ENCODE results near the gene YEATS4.

YEATS4 gene

DNA sequence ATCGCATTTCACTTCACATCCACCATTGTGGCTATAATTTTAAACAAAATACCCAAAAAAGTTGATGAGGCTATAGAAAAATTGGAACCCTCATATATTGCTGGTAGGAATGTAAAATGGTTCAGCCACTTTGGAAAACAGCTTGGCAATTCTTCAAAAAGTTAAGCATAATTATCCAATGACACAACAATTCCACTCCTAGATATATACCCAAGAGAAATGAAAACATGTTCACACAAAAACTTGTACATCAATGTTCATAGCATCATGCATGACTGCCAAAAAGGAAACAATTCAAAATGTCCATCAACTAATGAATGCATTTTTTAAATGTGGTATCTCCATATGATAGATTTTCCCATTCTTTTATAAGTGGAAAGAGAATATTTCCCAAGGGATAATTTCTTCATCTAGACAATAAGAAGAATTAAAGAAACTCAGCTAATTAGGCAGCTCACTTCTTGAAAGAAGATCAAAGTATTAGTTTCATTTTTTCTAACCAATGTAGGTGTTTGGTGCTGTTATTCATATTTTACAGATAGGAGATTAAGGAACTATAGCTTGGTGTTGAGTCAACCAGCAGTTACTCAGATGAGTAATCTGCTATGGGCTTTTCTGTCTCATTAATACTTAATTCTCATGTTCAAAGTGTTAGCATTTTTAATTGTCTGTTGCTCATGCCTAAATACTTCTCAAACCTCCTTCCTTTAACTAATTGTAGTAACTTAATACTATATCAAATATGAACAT, 32.8 kb downstream of the YEATS4 start:
- no peak for DNase-seq (ENCODE audit: low read depth)

DNA sequence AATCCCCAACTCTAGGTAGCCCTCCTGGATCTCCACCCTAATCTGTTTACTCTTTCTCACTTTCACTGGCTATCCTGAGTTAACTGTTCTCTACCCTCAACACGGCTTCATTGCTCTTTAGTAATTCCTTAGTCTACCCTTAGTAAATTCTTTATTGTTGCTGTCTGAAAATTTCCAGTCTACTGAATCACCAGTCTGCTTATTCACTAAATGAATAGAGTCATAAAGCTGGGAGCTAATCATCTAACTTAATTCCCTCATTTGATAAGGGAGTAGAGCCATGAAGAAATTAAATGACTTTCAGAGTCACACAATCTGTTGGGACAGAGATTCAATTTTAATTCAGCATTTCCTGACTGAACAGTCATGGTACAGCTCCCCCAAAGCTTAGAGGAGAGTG, 36.5 kb downstream of the YEATS4 start:
- DNase-seq (ENCODE audit: low read depth): no peak

DNA sequence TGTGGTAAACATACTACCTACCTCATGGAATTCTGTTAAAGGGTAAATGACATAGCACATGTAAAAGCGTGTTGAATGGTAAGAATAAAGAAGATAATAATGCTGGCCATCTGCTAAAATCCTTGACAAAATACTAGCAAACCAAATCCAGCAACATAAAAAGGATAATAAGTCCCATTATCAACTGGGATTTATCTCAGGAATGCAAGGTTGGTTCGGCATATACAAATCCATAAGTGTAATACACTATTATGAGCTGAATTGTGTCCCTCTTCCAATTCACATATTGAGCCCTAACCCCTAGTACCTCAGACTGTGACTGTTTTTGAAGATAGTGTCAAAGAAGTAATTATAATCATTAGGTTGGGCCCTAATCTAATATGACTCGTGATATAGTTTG, 37.4 kb downstream of the YEATS4 start:
- no peak for DNase-seq (ENCODE audit: low read depth)

DNA sequence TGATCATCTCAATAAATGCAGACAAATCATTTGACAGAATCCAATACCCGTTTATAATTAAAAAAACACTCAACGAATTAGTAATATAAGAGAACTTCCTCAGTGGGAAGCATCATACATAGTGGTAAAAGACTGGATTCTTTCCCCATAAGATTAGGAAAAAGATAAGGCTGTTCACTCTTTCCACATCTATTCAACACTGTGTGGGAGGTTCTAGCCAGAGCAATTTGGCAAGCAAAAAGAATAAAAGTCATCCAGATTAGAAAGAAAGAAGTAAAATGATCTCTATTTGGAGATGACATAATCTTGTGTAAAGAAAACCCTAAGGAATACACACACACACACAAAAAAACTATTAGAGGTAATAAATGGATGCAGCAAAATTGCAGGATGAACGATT, 38.4 kb downstream of the YEATS4 start:
- DNase-seq (ENCODE audit: low read depth): no peak

DNA sequence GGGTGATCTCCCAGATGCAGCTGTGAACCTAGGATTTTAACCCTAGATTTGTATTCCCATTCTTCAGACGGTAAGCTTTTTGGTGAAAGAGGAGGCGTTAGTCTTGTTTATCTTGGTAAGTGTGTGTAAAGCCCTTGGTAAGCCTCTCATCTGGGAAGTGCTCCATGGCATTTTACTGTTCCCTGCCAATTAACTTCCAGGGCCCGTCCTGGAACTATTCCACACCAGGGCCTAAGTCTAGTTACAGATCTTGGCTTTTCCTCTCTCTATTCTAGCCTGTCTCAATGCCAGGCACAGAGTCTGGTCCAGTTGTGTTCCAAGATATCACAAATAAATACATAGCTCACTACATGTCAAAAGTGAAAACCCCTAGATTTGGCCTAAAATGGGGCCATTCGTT, 42.4 kb downstream of the YEATS4 start:
- no peak for DNase-seq (ENCODE audit: low read depth)

DNA sequence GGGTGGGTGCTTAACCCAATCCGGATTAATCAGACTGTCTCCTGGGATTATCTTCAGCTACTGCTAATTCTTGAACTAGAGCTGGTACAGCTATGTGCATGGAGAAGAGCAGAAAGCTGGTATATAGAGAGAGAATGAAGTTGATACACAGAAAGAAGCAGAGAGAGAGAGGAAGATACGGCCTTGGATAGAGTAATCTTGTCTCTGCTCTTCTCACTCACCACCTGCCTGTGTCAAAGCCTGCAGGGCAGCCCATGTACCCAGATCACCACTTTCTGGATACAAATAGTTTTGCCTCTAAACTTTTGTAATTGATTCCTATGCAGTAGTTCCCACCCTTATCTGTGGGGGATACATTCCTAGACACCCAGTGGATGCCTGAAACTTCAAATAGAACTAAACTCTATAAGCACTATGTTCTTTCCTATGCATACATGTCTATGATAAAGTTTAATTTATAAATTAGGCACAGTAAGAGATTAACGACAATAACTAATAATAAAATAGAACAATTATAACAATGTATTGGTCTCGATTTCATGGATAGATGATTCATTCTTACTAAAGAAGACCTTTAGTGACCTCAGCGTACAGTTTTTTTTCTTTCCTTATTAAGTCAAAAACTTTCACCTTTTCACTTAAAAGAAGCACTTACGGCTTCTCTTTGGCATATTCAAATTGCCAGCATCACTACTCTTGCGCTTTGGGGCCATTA, 45.5 kb downstream of the YEATS4 start:
- no peak for DNase-seq (ENCODE audit: low read depth)

DNA sequence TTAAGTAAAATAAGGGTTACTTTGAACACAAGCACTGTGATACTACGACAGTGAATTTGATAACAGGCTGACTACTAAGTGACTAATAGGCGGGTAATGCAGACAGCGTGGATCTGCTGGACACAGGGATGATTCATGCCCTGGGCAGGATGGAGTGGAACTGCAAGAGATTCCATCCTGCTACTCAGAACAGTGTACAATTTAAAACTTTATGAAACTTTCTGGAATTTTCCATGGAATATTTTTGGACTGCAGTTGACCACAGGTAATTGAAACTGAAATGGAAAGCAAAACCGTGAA, 46.0 kb downstream of the YEATS4 start:
- DNase-seq (ENCODE audit: low read depth): no peak

DNA sequence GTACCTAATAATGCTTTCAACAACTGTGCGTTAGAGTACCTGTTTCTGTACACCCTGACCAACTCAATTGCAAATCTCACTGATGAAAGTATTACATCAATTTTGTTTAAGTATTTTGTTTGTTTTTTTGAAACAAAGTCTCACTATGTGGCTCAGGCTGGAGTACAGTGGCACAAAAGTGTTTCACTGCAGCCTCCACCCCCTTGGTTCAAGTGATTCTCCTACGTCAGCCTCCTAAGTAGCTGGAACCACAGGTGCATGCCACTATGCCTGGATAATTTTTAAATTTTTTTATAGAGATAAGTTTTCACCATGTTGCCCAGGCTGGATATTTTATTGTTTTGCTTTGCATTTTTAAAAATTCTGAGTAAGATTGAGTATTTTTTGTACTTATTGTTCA, 46.7 kb downstream of the YEATS4 start:
- no peak for DNase-seq (ENCODE audit: low read depth)

DNA sequence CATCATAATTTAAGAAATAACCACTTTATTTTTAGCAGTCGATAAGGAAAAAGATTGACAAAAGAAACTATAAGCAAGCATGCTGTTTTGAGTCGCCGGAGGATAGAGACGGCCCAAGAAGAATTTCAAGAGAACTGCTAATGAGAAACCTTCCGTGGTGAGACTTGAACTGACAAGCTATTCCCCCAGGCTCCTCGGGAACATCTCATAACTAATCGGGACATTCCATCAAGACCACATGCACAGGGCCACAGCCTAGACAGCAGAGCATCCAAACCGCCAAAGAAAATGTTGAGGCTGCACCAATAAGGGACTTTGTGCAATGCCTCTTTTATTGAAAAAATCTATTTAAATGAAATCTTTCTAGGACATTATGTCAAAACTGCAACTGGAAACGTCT, 51.0 kb downstream of the YEATS4 start:
- DNase-seq (ENCODE audit: low read depth): no peak

DNA sequence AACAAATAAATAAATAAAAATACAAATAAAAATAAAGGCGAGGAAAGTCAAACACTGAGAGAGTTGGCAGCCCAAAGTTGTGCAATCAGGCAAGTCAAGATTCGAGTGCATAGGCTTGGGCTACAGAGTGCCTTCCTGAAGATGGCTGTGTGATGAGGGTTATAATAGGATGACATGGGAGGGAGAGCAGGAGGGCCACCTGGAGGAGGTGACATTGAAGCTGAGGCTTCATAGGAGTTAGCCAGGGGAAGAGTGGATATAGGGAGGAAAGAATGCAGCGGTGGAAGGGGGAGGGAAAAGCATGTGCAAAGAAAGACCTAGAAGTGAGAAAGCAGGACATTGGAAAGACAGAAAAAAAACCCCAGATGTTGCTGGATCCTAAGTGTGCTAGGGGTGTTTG, 53.1 kb downstream of the YEATS4 start:
- no peak for DNase-seq (ENCODE audit: low read depth)

DNA sequence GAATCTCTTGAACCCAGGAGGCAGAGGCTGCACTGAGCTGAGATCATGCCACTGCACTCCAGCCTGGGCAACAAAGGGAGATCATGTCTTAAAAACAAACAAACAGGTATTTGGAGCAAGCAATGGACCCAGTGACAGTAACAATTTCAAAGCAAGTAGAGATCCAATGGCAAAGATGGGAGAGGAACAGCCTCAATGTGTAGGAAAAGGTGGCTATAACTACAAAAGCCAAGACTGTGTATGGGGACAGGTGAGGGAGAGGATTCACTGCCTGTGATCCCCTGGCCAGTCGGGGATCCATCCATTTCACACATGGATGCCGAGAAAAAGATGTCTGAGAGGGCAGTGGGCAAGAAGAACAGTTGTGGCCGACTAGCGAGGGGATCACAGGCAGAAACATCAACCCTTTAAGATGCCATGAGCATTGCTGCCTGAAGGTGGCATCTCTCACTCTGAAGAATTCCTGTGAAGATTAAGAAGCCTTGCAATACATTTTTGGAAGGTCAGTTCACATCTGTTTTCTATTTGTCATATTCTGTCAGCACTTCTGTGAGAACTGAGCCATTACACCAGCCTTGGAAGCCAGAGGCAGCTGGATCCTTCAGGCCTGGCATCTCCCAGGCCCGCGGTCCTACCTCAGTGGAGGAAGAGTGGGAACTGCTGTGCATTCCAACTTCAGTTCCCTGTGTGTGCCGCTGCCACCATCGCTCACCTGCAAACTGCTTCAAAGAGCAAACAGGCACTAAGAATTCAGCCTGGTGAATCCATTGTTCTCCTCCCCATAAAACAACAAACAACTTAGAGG, 56.1 kb downstream of the YEATS4 start:
- DNase-seq (ENCODE audit: low read depth): no peak

DNA sequence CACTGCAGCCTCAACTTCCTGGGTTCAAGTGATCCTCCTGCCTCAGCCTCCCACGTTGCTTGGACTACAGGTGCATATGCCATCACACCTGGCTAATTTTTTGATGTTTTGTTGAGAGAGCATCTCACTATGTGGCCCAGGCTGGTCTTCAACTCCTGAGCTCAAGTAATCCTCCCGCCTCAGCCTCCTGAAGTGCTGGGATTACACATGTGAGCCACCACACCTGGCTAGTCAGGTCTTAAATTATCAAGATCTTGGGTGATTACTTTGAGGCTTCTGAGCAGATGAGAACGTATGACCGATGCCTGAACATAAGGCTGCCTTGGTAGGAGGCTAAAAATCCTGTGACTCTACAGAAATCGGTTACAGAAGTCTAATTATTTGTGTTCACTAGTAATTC, 57.7 kb downstream of the YEATS4 start:
- no peak for DNase-seq (ENCODE audit: low read depth)

DNA sequence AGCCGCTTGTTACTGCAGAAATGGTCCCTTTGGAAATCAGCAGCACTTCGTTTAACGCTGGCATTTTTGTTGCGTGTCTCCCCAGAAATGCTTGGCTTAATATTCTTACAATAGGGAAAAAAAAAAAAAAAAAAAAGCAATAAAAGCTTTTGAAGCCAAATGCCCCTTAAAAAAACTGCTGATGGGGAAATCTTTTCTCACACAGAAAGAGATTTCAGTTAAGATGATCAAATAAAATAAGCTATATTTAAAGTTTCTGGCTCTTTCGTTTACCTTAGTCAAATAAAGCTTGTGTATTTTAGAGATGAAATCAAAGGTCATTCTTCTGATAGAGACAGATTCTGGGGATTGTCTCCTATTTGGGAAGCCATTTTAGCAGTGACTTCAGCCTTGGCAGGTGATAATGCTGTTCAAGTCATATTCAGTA, 58.2 kb downstream of the YEATS4 start:
- no peak for DNase-seq (ENCODE audit: low read depth)

DNA sequence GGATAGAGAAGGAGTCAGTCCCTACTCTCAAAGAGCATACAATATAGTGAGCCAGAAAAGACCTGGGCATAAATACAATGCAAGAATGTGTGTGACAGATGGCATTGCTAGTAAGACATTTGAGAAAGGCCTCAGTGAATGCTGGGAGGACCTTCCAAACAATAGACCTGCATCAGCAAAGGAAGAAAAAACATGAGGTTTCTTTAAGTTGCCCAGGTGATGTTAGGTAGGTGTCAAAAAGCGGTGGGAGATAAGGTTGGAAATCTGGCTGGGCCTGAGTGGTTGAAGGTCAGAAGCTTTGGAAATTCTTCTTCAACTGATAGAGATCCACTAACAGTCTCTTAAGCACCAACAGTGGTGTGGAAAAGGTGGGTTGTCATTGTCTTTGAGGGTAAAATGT, 60.2 kb downstream of the YEATS4 start:
- no peak for DNase-seq (ENCODE audit: low read depth)

DNA sequence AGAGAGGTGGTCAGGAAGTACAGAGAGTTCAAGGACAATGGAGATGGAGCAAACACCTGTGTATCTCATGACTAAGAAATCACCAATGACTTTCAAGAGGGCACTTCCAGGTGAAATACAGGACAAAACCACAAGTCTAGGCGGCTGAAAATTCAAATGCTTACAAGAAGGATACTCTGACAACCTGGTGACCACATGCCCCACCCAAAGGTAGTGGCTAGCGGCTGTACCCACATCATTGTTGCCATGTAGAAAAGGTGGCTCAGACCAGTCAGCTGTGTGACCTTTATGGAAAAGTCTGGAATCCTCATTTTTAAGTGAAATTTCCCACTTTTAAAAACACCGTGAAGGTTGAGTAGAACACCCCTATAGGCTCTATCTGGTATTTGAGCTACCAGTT, 62.0 kb downstream of the YEATS4 start:
- no peak for DNase-seq (ENCODE audit: low read depth)

DNA sequence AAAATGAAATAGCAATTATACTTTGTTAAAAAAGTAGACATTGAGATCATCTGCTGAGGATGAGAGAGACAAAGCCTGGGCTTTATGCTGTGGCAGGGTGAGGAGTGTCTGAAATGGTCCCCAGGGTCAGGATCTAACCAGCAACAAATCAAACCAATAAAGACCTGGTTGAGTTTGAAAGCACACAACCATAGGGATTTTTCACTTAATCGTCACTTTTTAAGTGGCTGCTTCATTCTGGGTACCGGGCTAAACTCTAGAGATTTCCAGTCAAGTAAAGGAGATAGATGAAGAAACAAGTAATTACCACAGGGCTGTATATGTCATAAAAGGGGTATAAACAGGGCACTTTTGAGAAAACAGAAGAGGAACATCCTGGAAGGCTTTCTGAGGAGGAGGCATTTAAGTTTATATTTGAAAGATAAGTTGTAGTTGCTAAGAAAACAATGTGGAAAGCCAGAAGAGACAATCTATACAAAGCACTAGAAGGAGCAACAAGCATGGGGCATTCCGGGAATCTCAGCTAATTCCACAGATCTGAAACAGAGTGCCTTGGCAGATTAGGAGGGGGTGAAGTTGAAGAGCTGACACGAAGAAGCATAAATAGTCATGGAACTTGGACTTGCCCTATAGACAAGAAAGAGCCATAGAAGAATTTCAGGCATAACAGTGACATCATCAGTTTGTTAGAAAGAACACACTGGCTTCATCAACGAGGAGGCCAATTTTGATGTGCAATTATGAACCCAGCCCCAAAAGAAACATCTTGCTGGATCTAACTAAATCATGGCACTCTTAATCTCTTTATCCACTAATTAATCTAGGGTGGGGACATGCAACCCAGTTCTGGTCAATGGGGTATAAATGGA, 63.7 kb downstream of the YEATS4 start:
- no peak for DNase-seq (ENCODE audit: low read depth)

DNA sequence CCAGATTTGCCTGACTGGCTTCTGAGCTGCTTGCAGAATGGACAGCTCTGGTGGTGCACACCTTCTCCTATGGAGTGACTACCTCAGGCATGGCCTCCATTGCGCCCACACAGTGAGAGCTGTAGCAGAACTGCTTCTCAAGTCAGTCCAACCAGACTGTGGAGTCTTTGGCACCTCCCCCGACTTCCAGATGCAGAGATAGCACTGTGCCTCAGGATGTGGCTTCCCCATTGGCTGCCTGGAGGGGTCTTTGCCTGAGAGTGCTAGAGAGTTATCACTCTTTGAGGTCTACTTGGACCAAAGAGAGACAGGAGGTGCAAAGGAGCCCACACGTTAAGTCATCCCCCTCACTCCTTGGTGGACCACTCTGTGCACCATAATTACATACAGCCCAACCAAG, 65.9 kb downstream of the YEATS4 start:
- no peak for DNase-seq (ENCODE audit: low read depth)

DNA sequence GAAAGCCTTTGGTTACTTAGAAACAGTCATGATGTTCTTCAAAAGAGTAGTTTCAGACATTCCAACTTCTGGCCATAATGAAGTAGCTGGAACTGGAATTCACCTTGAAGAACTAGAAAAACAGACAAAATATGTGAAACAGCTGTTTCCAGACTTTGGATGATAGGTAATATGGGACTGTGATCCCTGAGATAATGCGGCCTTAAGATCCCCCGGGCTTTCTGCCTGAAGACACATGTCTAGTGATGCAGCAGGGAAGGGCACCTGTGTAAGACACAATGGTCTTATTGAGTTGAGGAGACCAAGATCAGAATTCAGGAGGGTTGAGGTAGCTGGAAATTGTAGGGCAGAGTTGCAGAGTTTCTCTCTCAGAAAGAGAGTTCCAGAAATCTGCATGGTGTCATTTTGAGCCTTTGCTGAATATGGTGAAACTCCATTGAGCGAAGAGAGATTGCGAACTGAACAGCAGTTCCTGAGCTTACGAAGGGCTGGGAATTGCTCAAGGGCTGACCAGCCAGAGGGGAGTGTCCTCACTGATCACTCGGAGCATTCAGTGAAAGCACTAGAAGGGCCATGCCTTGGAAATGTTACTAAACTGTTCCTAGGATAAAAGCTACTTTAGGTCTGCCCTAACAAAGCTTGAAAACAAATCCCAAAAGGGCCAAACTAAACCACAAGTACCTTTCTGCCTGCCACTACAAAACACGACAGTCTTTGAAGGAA, 69.0 kb downstream of the YEATS4 start:
- DNase-seq (ENCODE audit: low read depth): no peak

DNA sequence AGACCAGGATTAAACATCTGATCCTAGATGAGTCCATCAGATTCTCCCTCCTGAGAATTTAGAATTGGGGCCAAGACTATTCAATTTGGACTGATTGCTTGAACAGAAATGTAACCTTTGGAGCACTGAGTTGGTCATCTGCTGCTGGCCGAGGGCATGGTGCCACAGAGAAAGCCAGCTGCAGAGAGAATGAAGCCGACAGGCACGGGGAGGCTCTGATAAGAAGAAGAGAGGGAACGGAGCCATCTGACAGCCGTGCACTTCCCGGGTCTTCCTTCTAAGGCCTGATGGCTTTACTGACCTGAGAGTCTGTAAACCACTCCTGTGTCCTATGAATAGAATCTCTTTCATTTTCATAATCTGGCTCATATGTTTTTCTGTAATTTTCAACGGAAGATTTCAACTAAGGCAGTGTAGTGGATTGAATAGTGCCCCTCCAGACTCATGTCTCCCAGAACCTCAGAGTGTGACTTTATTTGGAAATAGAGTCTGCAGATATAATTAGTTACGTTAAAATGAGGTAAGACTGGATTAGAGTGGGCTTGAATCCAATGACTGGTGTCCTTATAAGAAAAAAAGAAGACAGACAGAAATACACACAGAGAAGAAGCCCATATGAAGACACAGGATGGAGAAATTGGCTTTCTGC, 71.5 kb downstream of the YEATS4 start:
- DNase-seq (ENCODE audit: low read depth): no peak

DNA sequence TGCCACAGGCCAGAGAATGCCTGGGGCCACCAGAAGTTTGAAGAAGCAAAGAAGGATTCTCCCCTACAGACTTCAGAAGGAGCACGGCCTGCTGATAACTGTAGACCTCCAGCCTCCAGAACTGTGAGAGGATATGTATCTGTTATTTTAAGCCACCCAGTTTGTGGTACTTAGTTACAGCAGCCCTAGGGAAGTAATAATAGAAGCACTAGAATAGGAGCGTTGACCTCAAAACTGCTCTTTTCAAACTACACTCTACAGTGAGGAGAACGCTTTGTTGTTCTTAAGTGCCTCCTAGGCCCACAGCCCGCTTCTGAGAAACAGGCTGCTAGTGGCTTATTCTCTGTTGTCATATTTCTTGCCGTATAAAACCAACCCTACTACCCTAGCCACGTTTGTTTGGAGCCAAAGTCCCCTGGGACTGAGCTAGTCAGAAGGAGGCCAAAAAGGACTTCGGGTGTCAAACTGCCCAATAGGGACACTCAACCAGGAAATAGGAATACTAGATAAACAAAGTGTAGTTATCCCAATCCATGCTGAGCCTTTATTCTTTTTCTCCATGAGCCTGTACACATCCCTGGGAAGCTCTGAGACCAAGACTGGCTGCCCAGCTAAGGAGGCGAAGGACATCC, 72.2 kb downstream of the YEATS4 start:
- no peak for DNase-seq (ENCODE audit: low read depth)

DNA sequence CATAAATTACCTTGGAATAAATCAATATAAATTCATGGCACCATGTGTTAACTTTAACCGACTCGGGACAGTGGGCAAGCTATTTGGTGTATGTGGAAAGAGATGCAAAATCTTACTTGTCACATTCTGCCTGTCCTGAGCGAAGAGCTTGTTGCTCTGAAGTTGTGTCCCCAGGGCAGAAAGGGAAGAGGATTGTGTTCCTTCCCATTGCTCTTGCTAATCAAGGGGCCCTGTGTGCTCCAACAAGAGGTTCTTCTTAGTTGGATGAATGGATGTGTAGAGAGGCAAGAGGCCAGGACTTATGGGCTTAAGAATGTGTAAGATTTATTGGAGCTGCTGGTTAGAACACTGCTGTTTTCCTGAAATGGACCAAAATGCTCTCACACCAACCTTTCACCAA, 74.1 kb downstream of the YEATS4 start:
- DNase-seq (ENCODE audit: low read depth): no peak
